GM12878 (cell line): ENCODE data around the gene MYCBP2. TPM values are rescaled to one million over a fixed set of nuclear protein-coding genes. Genes with fewer than 3 reads are reported as not detected.
A peak's percentile ranks its signal among the peaks of the same experiment; 100 is the strongest.

ENCODE experiments used
- ATAC-seq: fragments of 200-7000 bp; cut with Tn5 transposase; 3 replicates; pipeline ENCODE4 v1.9.1; 2020; ENCODE audit warnings: mild to moderate bottlenecking, moderate library complexity
- BruUV-seq: library from RNA; stranded (reverse); fragments of 400-500 nt; replicated peaks from 2 replicates; lab custom pipeline; 2021; lab: Mats Ljungman, UMichigan
- CTCF ChIA-PET: fragments of 300-600 bp; sonication (Branson Sonifier 250); formaldehyde crosslinking; extraction: SDS; loops from one replicate; lab custom pipeline; 2021; ENCODE audit warnings: inconsistent platforms; lab: Yijun Ruan, JAX
- POLR2A ChIA-PET: fragments of 350-600 bp; formaldehyde crosslinking; extraction: SDS; loops from one replicate; lab custom pipeline; 2021; ENCODE audit warnings: inconsistent platforms; lab: Charles Lee
- RAD21 ChIA-PET: fragments of 300-600 bp; sonication (Branson Sonifier 250); formaldehyde crosslinking; loops from one replicate; lab custom pipeline; 2023; ENCODE audit warnings: antibody characterized with exemption; ENCODE audit not compliant: unreplicated experiment; lab: Charles Lee
- SMC1A ChIA-PET: fragments of 300-600 bp; sonication (Branson Sonifier 250); formaldehyde crosslinking; loops from one replicate; lab custom pipeline; 2023; ENCODE audit not compliant: unreplicated experiment, uncharacterized antibody; lab: Charles Lee
- DNase-seq: peaks from one replicate; pipeline ENCODE4 v3.0.0-alpha.2; 2011; ENCODE audit warnings: low read depth, low spot score
- FAIRE-seq: peaks from 3 replicates; lab custom pipeline; 2011; peaks lifted over from hg19 to GRCh38; lab: Jason Lieb, UNC
- H2AFZ ChIP-seq: 2 replicates; pipeline ENCODE4 v1.6.0; 2011; ENCODE audit warnings: low read depth, low read length, control low read depth; ENCODE audit not compliant: control insufficient read depth
- H3K27ac ChIP-seq: 2 replicates; pipeline ENCODE4 v1.5.1; 2011; ENCODE audit warnings: control low read depth; ENCODE audit not compliant: control insufficient read depth, insufficient read depth
- H3K27me3 ChIP-seq, 2 experiments: replicated peaks in 1 of 2; 2 replicates each; pipeline versions ENCODE4 v1.6.0 to v1.6.1; 2011; ENCODE audit warnings: low read length in 1 of 2; ENCODE audit not compliant: control insufficient read depth in 2 of 2, insufficient read depth in 2 of 2
- H3K36me3 ChIP-seq, 2 experiments: 2 replicates each; pipeline ENCODE4 v1.5.1; 2011; ENCODE audit warnings: low read length in 1 of 2; ENCODE audit not compliant: control insufficient read depth in 2 of 2, insufficient read depth in 2 of 2
- H3K4me1 ChIP-seq: 2 replicates; pipeline ENCODE4 v1.6.1; 2011; ENCODE audit warnings: mild to moderate bottlenecking, low read length, moderate library complexity, mixed read lengths; ENCODE audit not compliant: control insufficient read depth, insufficient read depth
- H3K4me2 ChIP-seq: 2 replicates; pipeline ENCODE4 v1.6.0; 2011; ENCODE audit warnings: control low read depth; ENCODE audit not compliant: control insufficient read depth, insufficient read depth
- H3K4me3 ChIP-seq: fragments of 200-600 bp; sonication (generic); 2 replicates; pipeline ENCODE4 v1.5.1; 2016
- H3K79me2 ChIP-seq: 2 replicates; pipeline ENCODE4 v1.6.0; 2011; ENCODE audit warnings: low read length; ENCODE audit not compliant: control insufficient read depth, insufficient read depth
- H3K9ac ChIP-seq: 2 replicates; pipeline ENCODE4 v1.8.0; 2011; ENCODE audit warnings: low read length, control low read depth, mixed read lengths; ENCODE audit not compliant: control insufficient read depth, insufficient read depth
- H3K9me3 ChIP-seq: replicated peaks from 3 replicates; pipeline ENCODE4 v1.5.1; 2011; ENCODE audit warnings: mild to moderate bottlenecking, low read length; ENCODE audit not compliant: control insufficient read depth, insufficient read depth
- H4K20me1 ChIP-seq: 2 replicates; pipeline ENCODE4 v1.6.0; 2011; ENCODE audit not compliant: control insufficient read depth, insufficient read depth
- BCLAF1 ChIP-seq: fragments of 450-650 bp; IDR thresholded peaks from 2 replicates; pipeline ENCODE4 v1.6.1; 2017; ENCODE audit warnings: antibody characterized with exemption, mild to moderate bottlenecking, moderate library complexity
- ETV6 ChIP-seq, 2 experiments: fragments of 450-650 bp in 1 of 2; IDR thresholded peaks in 1 of 2; conservative IDR thresholded peaks in 1 of 2; 2 replicates each; pipeline ENCODE4 v1.6.1; 2014; ENCODE audit warnings: antibody characterized with exemption in 1 of 2, borderline replicate concordance in 1 of 2, low read depth in 1 of 2, mild to moderate bottlenecking in 1 of 2, moderate library complexity in 1 of 2
- IKZF2 ChIP-seq, 2 experiments: fragments of 450-650 bp; IDR thresholded peaks; 2 replicates each; pipeline ENCODE4 v1.6.1; 2017; ENCODE audit warnings: mild to moderate bottlenecking in 2 of 2, moderate library complexity in 2 of 2
- JUND ChIP-seq: IDR thresholded peaks from 2 replicates; pipeline ENCODE4 v1.6.1; 2012; ENCODE audit warnings: low read depth, mild to moderate bottlenecking, low read length, improper control_type of control experiment, moderate library complexity
- NFIC ChIP-seq: IDR thresholded peaks from 2 replicates; pipeline ENCODE4 v1.6.1; 2012; ENCODE audit warnings: low read depth, mild to moderate bottlenecking, inconsistent platforms, low read length, moderate library complexity
- TBL1XR1 ChIP-seq: IDR thresholded peaks from 2 replicates; pipeline ENCODE4 v1.6.1; 2012; ENCODE audit warnings: low read depth, low read length, improper control_type of control experiment
- TCF3 ChIP-seq: IDR thresholded peaks from 2 replicates; pipeline ENCODE4 v1.6.1; 2012; ENCODE audit warnings: low read depth, mild to moderate bottlenecking, low read length, borderline replicate concordance; ENCODE audit not compliant: insufficient read depth
- ZNF384 ChIP-seq: IDR thresholded peaks from 2 replicates; pipeline ENCODE4 v1.6.1; 2012; ENCODE audit warnings: low read depth, mild to moderate bottlenecking, low read length, improper control_type of control experiment, borderline replicate concordance
- WGBS: methylation state at CpG from one replicate; pipeline ENCODE4 v1.1.6; 2016; ENCODE audit warnings: low lambda C conversion rate; ENCODE audit not compliant: insufficient replicate concordance, insufficient coverage; ENCODE audit errors: missing lambda C conversion rate; 5-methylcytosine and 5-hydroxymethylcytosine counted together
- in situ Hi-C: fragments of 300-500 bp; cut with MboI; formaldehyde crosslinking; loops from 9 replicates; pipeline ENCODE4 v1.14.3; 2018; ENCODE audit warnings: mixed read lengths
- intact Hi-C: fragments of 100-400 bp; cut with micrococcal nuclease; formaldehyde crosslinking; loops from one replicate; pipeline ENCODE4 v1.14.2; 2022; ENCODE audit not compliant: unreplicated experiment
- polyA plus RNA-seq, 11 experiments: library from polyadenylated mRNA; depleted of rRNA in 4 of 11; unstranded in 6 of 11; stranded (reverse) in 5 of 11; fragments of >200 nt; fragmentation: Nextera tagmentation in 4 of 11; fragmentation: Illumina TruSeq in 1 of 11; extraction: Ambion mirVana in 4 of 11; extraction: Trizol in 1 of 11; gene quantifications; 1 replicate in 1 of 11; 2 replicates in 10 of 11; pipeline versions ENCODE4 v1.2.1 to v1.2.3, GENCODE V29; 2011 to 2016; ENCODE audit warnings: inconsistent platforms in 2 of 11, missing spikeins in 2 of 11, low read depth in 1 of 11
- total RNA-seq, 4 experiments: library from RNA; depleted of rRNA in 3 of 4; stranded (reverse); fragments of >200 nt in 3 of 4; fragmentation: Illumina TruSeq in 1 of 4; extraction: Trizol in 1 of 4; gene quantifications; 2 replicates each; pipeline versions ENCODE4 v1.2.1 to v1.2.3, GENCODE V29; 2013 to 2021
- TF ChIP-seq, protein P1 (sequence below): fragments of 450-650 bp; IDR thresholded peaks from 2 replicates; pipeline ENCODE4 v1.6.1; 2016; ENCODE audit warnings: mild to moderate bottlenecking

MYCBP2 gene
- total and polyA plus RNA-seq, 10 of the 15 experiments (the other 5 are each of a cell fraction or from before 2014, with no cell fraction given) = 51.9 to 152 (median 98.2) TPM

- H2AFZ ChIP-seq = no peak overlapping the region
- no peak overlapping the region for H3K4me2 ChIP-seq
- no peaks in the 10 kb centered on the region for H4K20me1 ChIP-seq
- POLR2A ChIA-PET = interaction anchor here (1.0 kb wide), 1 partner anchor 44 kb away, joined by 3 read pairs; no protein-coding TSS in a partner anchor
- TF ChIP-seq JUND (no peak), ETV6 (conservative IDR thresholded peaks at IDR 0.05 in 1 of 2, IDR thresholded peaks at IDR 0.05 in 1 of 2; ENCODE audit: borderline replicate concordance in 1 of 2, low read depth in 1 of 2) (no peak), BCLAF1 (no peak), ZNF384 (no peak), TCF3 (no peak), TBL1XR1 (no peak), NFIC (peak; percentile 15; the same call in 1 of the 2 replicates), IKZF2 (IDR thresholded peaks at IDR 0.05) (no peak)
- TF ChIP-seq, protein P1, sequence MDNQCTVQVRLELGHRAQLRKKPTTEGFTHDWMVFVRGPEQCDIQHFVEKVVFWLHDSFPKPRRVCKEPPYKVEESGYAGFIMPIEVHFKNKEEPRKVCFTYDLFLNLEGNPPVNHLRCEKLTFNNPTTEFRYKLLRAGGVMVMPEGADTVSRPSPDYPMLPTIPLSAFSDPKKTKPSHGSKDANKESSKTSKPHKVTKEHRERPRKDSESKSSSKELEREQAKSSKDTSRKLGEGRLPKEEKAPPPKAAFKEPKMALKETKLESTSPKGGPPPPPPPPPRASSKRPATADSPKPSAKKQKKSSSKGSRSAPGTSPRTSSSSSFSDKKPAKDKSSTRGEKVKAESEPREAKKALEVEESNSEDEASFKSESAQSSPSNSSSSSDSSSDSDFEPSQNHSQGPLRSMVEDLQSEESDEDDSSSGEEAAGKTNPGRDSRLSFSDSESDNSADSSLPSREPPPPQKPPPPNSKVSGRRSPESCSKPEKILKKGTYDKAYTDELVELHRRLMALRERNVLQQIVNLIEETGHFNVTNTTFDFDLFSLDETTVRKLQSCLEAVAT = no peak
- SMC1A ChIA-PET = interaction anchor here (1.2 to 1.8 kb wide), 4 partner anchors 8 to 125 kb away, joined by 4 to 7 read pairs (median 5); no protein-coding TSS in a partner anchor
- H3K4me1 ChIP-seq = no peaks in the 10 kb centered on the region
- RAD21 ChIA-PET = interaction anchor here (0.6 to 1.0 kb wide), 2 partner anchors 68 to 76 kb away, joined by 3 read pairs; no protein-coding TSS in a partner anchor
- H3K27me3 ChIP-seq = no peaks in the 10 kb centered on the region
- H3K4me3 ChIP-seq = no peak overlapping the region
- H3K9me3 ChIP-seq = no peaks in the 10 kb centered on the region; the same call in 1 of the 3 replicates
- in situ Hi-C loops (no loop called here), intact Hi-C loops (no loop called here)
- no peaks in the 10 kb centered on the region for H3K36me3 ChIP-seq
- BruUV-seq = no TSS peak
- no peaks in the 10 kb centered on the region for H3K79me2 ChIP-seq
- no peak for FAIRE-seq
- CTCF ChIA-PET = interaction anchor here (1.2 kb wide), 1 partner anchor 34 kb away, joined by 3 read pairs; no protein-coding TSS in a partner anchor
- no peak overlapping the region for H3K9ac ChIP-seq
- DNase-seq = no peak
- H3K27ac ChIP-seq = no peak overlapping the region
- ATAC-seq = peak; percentile 36; the same call in 2 of the 3 replicates
- 52% methylated on average over 2 of the region's 2 CpGs for WGBS
Observed at GRCh38 chr13:77353995-77354394, 27.1 kb upstream of the MYCBP2 start.
